Keratinocyte (primary cell): Measurements from ENCODE around the gene AGPAT3. TPM values are rescaled to one million over a fixed set of nuclear protein-coding genes. Genes with fewer than 3 reads are reported as not detected.

Source experiments
- DNase-seq: peaks from one replicate; pipeline ENCODE4 v3.0.0-alpha.2; 2011; ENCODE audit warnings: low read depth, missing footprints, low spot score
- FAIRE-seq: peaks from 2 replicates; lab custom pipeline; 2011; peaks lifted over from hg19 to GRCh38; lab: Jason Lieb, UNC
- H2AFZ ChIP-seq: 2 replicates; pipeline ENCODE4 v1.6.0; 2012; ENCODE audit warnings: low read length, control low read depth, inconsistent platforms; ENCODE audit not compliant: control insufficient read depth
- H3K27ac ChIP-seq: 2 replicates; pipeline ENCODE4 v1.5.1; 2011; ENCODE audit warnings: low read length; ENCODE audit not compliant: control insufficient read depth, insufficient read depth
- H3K27me3 ChIP-seq: 3 replicates; pipeline ENCODE4 v1.6.0; 2011; ENCODE audit warnings: low read length; ENCODE audit not compliant: control insufficient read depth, insufficient read depth; ENCODE audit errors: extremely low read depth
- H3K36me3 ChIP-seq, 2 experiments: 2 replicates in 1 of 2; 3 replicates in 1 of 2; pipeline ENCODE4 v1.5.1; 2011; ENCODE audit warnings: low read length in 2 of 2, mild to moderate bottlenecking in 1 of 2; ENCODE audit not compliant: control insufficient read depth in 2 of 2, insufficient read depth in 2 of 2; ENCODE audit errors: extremely low read depth in 1 of 2
- H3K4me1 ChIP-seq: 3 replicates; pipeline ENCODE4 v1.5.1; 2011; ENCODE audit warnings: low read length; ENCODE audit not compliant: control insufficient read depth, insufficient read depth; ENCODE audit errors: extremely low read depth
- H3K4me2 ChIP-seq: 3 replicates; pipeline ENCODE4 v1.6.0; 2011; ENCODE audit warnings: low read depth, low read length; ENCODE audit not compliant: control insufficient read depth, insufficient read depth; ENCODE audit errors: extremely low read depth
- H3K4me3 ChIP-seq, 3 experiments: fragments of 200-600 bp in 1 of 3; sonication (generic) in 1 of 3; 2 replicates in 2 of 3; 3 replicates in 1 of 3; pipeline ENCODE4 v1.5.1; 2011 to 2016; ENCODE audit warnings: low read length in 3 of 3, mild to moderate bottlenecking in 3 of 3, control low read depth in 2 of 3, inconsistent platforms in 1 of 3, low read depth in 1 of 3, mixed read lengths in 1 of 3, mixed run types in 1 of 3, moderate library complexity in 1 of 3; ENCODE audit not compliant: control insufficient read depth in 2 of 3, insufficient read depth in 2 of 3; ENCODE audit errors: extremely low read depth in 1 of 3
- H3K79me2 ChIP-seq: 2 replicates; pipeline ENCODE4 v1.6.0; 2012; ENCODE audit warnings: low read length; ENCODE audit not compliant: control insufficient read depth, insufficient read depth
- H3K9ac ChIP-seq: 3 replicates; pipeline ENCODE4 v1.6.0; 2011; ENCODE audit warnings: low read length; ENCODE audit not compliant: control insufficient read depth, insufficient read depth; ENCODE audit errors: extremely low read depth
- H3K9me1 ChIP-seq: 3 replicates; pipeline ENCODE4 v1.6.0; 2011; ENCODE audit warnings: low read length; ENCODE audit not compliant: control insufficient read depth, insufficient read depth; ENCODE audit errors: extremely low read depth
- H3K9me3 ChIP-seq: 2 replicates; pipeline ENCODE4 v1.5.1; 2012; ENCODE audit warnings: low read depth, low read length; ENCODE audit not compliant: control insufficient read depth
- H4K20me1 ChIP-seq: 3 replicates; pipeline ENCODE4 v1.6.0; 2011; ENCODE audit warnings: low read length; ENCODE audit not compliant: control insufficient read depth, insufficient read depth; ENCODE audit errors: extremely low read depth
- CTCF ChIP-seq, 3 experiments: IDR thresholded peaks in 1 of 3; conservative IDR thresholded peaks in 1 of 3; optimal IDR thresholded peaks in 1 of 3; 2 replicates in 2 of 3; 3 replicates in 1 of 3; pipeline versions ENCODE3 to v1.5.1; 2011; ENCODE audit warnings: low read length in 3 of 3, mild to moderate bottlenecking in 3 of 3, moderate library complexity in 2 of 3, control low read depth in 1 of 3, inconsistent platforms in 1 of 3; ENCODE audit not compliant: insufficient read depth in 2 of 3; ENCODE audit errors: extremely low read depth in 1 of 3
- EZH2 ChIP-seq: IDR thresholded peaks from one replicate; pipeline ENCODE4 v1.6.1; 2012; ENCODE audit warnings: inconsistent platforms, mild to moderate bottlenecking, low read length, moderate library complexity
- dilution Hi-C: fragments of 300-500 bp; cut with MboI; formaldehyde crosslinking; loops from one replicate; pipeline ENCODE4 v1.7.0; 2020; ENCODE audit warnings: low sequenced_read_pairs; ENCODE audit not compliant: extremely low pct_ligation_motif_present
- polyA plus RNA-seq, 5 experiments: library from polyadenylated mRNA; depleted of rRNA in 3 of 5; stranded (reverse) in 3 of 5; stranded (forward) in 1 of 5; unstranded in 1 of 5; fragments of >200 nt; gene quantifications; 1 replicate in 1 of 5; 2 replicates in 3 of 5; 3 replicates in 1 of 5; pipeline versions ENCODE4 v1.2.1 to v1.2.3, GENCODE V29; 2011 to 2012; ENCODE audit warnings: missing spikeins in 2 of 5, low read depth in 1 of 5, low replicate concordance in 1 of 5

Gene AGPAT3
- polyA plus RNA-seq, 1 donor (not counting 4 experiments of a cell fraction or from before 2014, with no cell fraction given): 21.7 TPM

GRCh38 chr21:43973634-43973955, 108.6 kb downstream of the AGPAT3 start:
- Histone ChIP-seq H3K27ac (no peak overlapping the region), H2AFZ (no peak overlapping the region), H3K27me3 (no peaks in the 10 kb centered on the region), H3K4me2 (no peak overlapping the region), H3K9ac (no peak overlapping the region), H3K9me1 (no peaks in the 10 kb centered on the region), H3K4me1 (no peaks in the 10 kb centered on the region), H3K4me3 (no peak overlapping the region), H3K36me3 (peaks cover 5 to 10% of the 10 kb centered on the region in 2 experiments), H4K20me1 (no peaks in the 10 kb centered on the region), H3K9me3 (no peaks in the 10 kb centered on the region), H3K79me2 (no peaks in the 10 kb centered on the region)
- dilution Hi-C loops: no loop called here
- FAIRE-seq: no peak
- no peak for DNase-seq
- TF ChIP-seq CTCF (optimal IDR thresholded peaks at IDR 0.05 in 1 of 3, IDR thresholded peaks at IDR 0.05 in 1 of 3, conservative IDR thresholded peaks at IDR 0.05 in 1 of 3; ENCODE audit: extremely low read depth in 1 of 3, insufficient read depth in 2 of 3, low read length in 3 of 3): no peak
- no peak for TF ChIP-seq EZH2

- Histone ChIP-seq H3K4me1 (no peaks in the 10 kb centered on the region), H3K9me1 (no peaks in the 10 kb centered on the region), H3K27ac (no peak overlapping the region), H3K9ac (no peak overlapping the region), H3K4me3 (no peak overlapping the region), H4K20me1 (no peaks in the 10 kb centered on the region), H3K4me2 (peak overlapping the region; percentile 34), H2AFZ (no peak overlapping the region), H3K36me3 (peaks cover 7 to 10% of the 10 kb centered on the region in 2 experiments), H3K79me2 (no peaks in the 10 kb centered on the region), H3K27me3 (no peaks in the 10 kb centered on the region), H3K9me3 (no peaks in the 10 kb centered on the region)
- TF ChIP-seq EZH2: no peak
- no peak for TF ChIP-seq CTCF (optimal IDR thresholded peaks at IDR 0.05 in 1 of 3, IDR thresholded peaks at IDR 0.05 in 1 of 3, conservative IDR thresholded peaks at IDR 0.05 in 1 of 3; ENCODE audit: extremely low read depth in 1 of 3, insufficient read depth in 2 of 3, low read length in 3 of 3)
- DNase-seq (no peak), FAIRE-seq (no peak)
- dilution Hi-C loops: no loop called here
Observed at GRCh38 chr21:43974791-43975468, 109.9 kb downstream of the AGPAT3 start.
